GM12892 (cell line): ENCODE data around the gene TMEM178B.

Source experiments
- POLR2A ChIP-seq: IDR thresholded peaks from 2 replicates; pipeline ENCODE4 v1.6.1; 2011; ENCODE audit warnings: low read depth, low read length, control low read depth
- POLR2AphosphoS5 ChIP-seq: IDR thresholded peaks from 2 replicates; pipeline ENCODE4 v1.6.1; 2011; ENCODE audit warnings: low read depth, low read length, control low read depth
- TAF1 ChIP-seq: IDR thresholded peaks from 2 replicates; pipeline ENCODE4 v1.6.1; 2011; ENCODE audit warnings: low read depth, mild to moderate bottlenecking, control low read depth, low read length, borderline replicate concordance

DNA sequence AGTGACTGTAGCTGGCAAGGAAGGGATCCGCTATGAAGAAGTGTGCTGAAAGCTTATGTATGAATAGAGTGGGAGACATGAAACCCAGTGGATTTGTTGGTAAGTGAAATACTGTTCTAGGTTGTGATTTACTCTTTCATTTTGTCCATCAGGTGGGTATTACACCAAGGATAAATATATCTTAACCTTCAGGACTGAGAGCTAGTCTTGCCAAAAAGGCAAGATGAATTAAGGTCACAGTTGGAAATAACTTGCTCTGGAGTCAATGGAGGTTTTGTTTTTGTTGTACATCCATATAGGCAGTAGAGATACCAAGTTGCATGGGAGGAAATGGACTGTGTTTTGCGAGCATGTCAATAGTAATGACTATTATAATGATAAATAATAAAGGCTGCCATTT, 190.6 kb downstream of the TMEM178B start:
- TF ChIP-seq POLR2AphosphoS5 (no peak), POLR2A (no peak), TAF1 (no peak)
